ENCODE data around the gene NXN. TPM values are rescaled to one million over a fixed set of nuclear protein-coding genes. Genes with fewer than 3 reads are reported as not detected.

Gene NXN
- total and polyA plus RNA-seq, 9 donors = 5.5 to 34.8 (median 28.4) TPM

DNA sequence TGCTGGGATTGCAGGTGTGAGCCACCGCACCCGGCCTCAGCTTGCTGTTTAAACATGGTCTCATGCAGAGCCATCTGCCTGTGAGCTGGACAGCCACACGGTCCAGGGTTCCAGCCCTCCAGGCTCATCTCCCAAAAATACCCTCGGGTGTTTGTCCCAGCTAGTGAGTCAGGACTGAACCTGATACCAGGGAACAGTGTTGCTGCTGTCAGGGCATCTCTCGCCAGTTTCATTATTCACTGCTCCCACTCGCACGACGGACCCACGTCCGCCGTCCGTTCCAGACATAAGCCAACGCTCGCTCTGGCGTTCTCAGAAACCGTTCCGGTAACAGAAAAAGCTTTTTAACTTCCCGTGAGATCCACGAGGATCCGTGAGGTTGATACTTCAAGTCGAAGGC lies 77.6 kb downstream of the NXN start:
- H3K27ac ChIP-seq = peak overlapping the region in 1 of 2 donors; percentile 28

DNA sequence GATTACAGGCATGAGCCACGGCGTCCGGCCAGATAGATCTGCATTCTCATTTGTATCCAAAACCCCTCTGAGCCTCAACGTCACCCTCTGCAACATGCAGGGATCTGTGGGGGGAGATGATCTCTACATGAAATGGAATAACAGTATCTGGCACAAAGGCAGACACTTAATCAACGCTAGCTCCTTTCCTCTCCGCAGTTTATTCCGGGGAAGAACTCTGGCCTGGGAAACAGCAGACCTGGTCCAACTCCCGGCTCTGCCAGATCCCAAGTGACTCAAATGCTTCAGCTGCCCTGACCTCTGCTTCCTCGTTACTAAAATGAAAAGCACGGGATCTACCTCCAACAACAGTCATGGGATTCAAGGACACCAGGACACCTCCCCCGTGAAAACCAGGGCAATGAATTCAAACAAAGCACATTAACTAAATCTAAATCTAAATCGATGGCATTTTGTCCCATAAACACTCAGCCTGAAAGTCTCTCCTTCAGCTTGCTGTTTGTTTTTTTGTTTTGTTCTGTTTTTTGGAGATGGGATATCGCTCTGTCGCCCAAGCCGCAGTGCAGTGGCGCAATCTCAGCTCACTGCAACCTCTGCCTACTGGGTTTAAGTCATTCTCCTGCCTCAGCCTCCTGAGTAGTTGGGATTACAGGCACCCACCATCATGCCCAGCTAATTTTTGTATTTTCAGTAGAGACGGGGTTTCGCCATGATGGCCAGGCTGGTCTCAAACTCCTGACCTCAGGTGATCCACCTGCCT lies 78.2 kb downstream of the NXN start:
- no peak for TF ChIP-seq EP300 (IDR thresholded peaks at IDR 0.05)
- TF ChIP-seq, protein P1, sequence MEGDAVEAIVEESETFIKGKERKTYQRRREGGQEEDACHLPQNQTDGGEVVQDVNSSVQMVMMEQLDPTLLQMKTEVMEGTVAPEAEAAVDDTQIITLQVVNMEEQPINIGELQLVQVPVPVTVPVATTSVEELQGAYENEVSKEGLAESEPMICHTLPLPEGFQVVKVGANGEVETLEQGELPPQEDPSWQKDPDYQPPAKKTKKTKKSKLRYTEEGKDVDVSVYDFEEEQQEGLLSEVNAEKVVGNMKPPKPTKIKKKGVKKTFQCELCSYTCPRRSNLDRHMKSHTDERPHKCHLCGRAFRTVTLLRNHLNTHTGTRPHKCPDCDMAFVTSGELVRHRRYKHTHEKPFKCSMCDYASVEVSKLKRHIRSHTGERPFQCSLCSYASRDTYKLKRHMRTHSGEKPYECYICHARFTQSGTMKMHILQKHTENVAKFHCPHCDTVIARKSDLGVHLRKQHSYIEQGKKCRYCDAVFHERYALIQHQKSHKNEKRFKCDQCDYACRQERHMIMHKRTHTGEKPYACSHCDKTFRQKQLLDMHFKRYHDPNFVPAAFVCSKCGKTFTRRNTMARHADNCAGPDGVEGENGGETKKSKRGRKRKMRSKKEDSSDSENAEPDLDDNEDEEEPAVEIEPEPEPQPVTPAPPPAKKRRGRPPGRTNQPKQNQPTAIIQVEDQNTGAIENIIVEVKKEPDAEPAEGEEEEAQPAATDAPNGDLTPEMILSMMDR (IDR thresholded peaks at IDR 0.05) = no peak
- TF ChIP-seq POLR2A (IDR thresholded peaks at IDR 0.05) = no peak
- DNase-seq = peak; percentile 56 to 78 (median 74)
- no peaks in the 10 kb centered on the region for H3K27me3 ChIP-seq
- peaks cover 11% of the 10 kb centered on the region for H3K4me1 ChIP-seq (ENCODE audit: insufficient read depth)
- no peak overlapping the region for H3K4me3 ChIP-seq
- no peaks in the 10 kb centered on the region for H3K36me3 ChIP-seq
- H3K9me3 ChIP-seq = no peaks in the 10 kb centered on the region
- 23 to 37% (median 32%) methylated on average over 18 of the region's 18 CpGs for WGBS, 3 donors
- peak overlapping the region in 1 of 2 donors; percentile 28 for H3K27ac ChIP-seq
- intact Hi-C loops (cut with DNase I) = loop anchor here in 1 of 4 donors (5.0 kb wide), 1 partner anchor 76 kb away; the partner anchor contains the start of gene NXN

More for the DNA sequence above, 77.6 kb downstream of the NXN start:
- Histone ChIP-seq H3K9me3 (no peaks in the 10 kb centered on the region), H3K36me3 (no peaks in the 10 kb centered on the region), H3K4me1 (ENCODE audit: insufficient read depth) (peaks cover 11% of the 10 kb centered on the region), H3K27me3 (no peaks in the 10 kb centered on the region), H3K4me3 (no peak overlapping the region)
- intact Hi-C loops (cut with DNase I) = loop anchor here in 1 of 4 donors (5.0 kb wide), 1 partner anchor 75 kb away; the partner anchor contains the start of gene NXN
- TF ChIP-seq POLR2A (IDR thresholded peaks at IDR 0.05) = no peak
- TF ChIP-seq EP300 (IDR thresholded peaks at IDR 0.05) = no peak
- TF ChIP-seq, protein P1 (IDR thresholded peaks at IDR 0.05) = no peak
- DNase-seq = no peak
- WGBS, 3 donors = 84 to 91% (median 86%) methylated on average over 21 of the region's 21 CpGs

DNA sequence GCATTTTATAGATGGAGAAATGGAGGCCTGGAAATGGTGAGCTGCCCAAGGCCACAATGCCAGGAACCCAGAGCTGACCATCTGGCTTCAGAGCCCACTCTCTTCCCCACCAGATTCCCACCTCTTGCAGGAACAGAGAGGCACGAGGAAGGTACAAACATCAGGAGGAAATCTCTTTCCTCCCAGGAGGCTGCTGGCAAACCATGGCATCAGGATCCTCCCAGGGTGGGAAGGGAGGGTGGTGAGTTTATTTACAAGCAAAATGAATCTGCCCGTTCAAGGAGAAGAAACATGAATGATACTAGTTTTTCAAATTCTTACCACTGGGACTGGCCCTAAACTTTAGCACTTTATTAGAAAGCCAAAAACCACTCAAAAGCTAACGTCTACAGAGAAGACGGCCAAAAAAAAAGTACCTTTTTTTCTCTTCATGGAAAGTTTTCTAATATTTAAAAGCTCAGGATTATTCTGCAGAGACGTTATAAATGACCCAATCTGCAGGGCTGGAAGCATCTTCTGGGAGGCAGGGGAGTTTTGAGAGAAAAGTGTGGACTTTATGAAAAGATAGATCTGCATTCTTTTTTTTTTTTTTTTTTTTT lies 79.1 kb downstream of the NXN start:
- no peak overlapping the region for H3K27ac ChIP-seq
- H3K9me3 ChIP-seq = no peaks in the 10 kb centered on the region
- H3K4me3 ChIP-seq = no peak overlapping the region
- H3K4me1 ChIP-seq (ENCODE audit: insufficient read depth) = peaks cover 11% of the 10 kb centered on the region
- no peaks in the 10 kb centered on the region for H3K36me3 ChIP-seq
- intact Hi-C loops (cut with DNase I) = loop anchor here in 1 of 4 donors (5.0 kb wide), 1 partner anchor 77 kb away; the partner anchor contains the start of gene NXN
- no peak for DNase-seq
- WGBS, 3 donors = 30 to 44% (median 37%) methylated on average over 5 of the region's 5 CpGs
- no peaks in the 10 kb centered on the region for H3K27me3 ChIP-seq
- TF ChIP-seq, protein P1 (IDR thresholded peaks at IDR 0.05) = no peak
- TF ChIP-seq EP300 (IDR thresholded peaks at IDR 0.05) = no peak
- no peak for TF ChIP-seq POLR2A (IDR thresholded peaks at IDR 0.05)

DNA sequence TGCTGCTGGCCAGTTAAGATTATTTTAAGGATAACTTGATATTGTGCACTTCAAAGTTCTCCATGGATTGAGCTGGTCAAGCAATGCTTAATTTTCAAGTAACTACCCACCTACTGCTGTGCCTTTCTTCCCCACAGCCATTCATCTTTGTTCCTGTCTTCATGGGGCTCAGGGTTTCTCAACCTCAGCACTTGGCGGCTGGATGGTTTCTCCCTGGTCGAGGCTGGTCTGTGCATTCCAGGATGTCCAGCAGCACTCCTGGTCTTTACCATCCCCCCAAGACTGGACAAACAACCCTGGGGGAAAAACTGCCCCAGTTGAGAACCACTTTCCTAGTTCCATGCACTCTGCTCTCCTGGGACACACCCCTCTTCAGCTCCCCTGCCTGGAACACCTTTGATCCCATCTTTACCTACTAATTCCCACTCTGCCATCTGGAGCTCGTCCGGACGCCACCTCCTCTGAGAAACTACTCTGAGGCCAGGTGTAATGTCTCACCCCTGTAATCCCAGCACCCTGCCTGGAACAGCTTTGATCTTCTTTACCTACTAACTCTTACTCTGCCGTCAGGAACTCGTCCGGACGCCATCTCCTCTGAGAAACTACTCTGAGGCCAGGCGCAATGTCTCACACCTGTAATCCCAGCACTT lies 81.5 kb downstream of the NXN start:
- TF ChIP-seq, protein P1 (IDR thresholded peaks at IDR 0.05) = no peak
- TF ChIP-seq POLR2A (IDR thresholded peaks at IDR 0.05) (no peak), EP300 (IDR thresholded peaks at IDR 0.05) (no peak)
- H3K36me3 ChIP-seq = no peaks in the 10 kb centered on the region
- 91 to 97% (median 96%) methylated on average over 2 to 10 of the region's 10 CpGs for WGBS, 3 donors
- DNase-seq = no peak
- intact Hi-C loops (cut with DNase I) = no loop called here
- no peaks in the 10 kb centered on the region for H3K9me3 ChIP-seq
- H3K4me3 ChIP-seq = no peak overlapping the region
- H3K27ac ChIP-seq = no peak overlapping the region
- peaks cover 5% of the 10 kb centered on the region for H3K4me1 ChIP-seq (ENCODE audit: insufficient read depth)
- no peaks in the 10 kb centered on the region for H3K27me3 ChIP-seq

All from ovary (tissue), 9 donors.